Measurements from ENCODE around the gene ULK4.

DNA sequence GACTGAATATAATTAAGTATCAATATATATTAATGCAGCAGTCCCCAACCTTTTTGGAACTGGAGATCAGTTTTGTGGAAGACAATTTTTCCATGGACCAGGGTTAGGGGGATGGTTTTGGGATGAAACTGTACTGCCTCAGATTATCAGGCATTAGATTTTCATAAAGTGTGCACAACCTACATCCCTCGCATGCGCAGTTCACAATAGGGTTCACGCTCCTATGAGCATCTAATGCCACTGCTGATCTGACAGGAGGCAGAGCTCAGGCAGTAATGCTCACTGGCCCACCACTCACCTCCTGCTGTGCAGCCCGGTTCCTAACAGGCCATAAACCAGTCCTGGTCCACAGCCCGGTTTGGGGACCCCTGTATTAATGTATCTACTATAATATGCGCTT lies 95.6 kb downstream of the ULK4 start:
- TF ChIP-seq POLR2A (IDR thresholded peaks at IDR 0.05; ENCODE audit: low read depth, low read length) = no peak
- no peak for TF ChIP-seq MAZ (IDR thresholded peaks at IDR 0.05; ENCODE audit: borderline replicate concordance, low read depth, low read length)
- no peak for TF ChIP-seq BHLHE40 (IDR thresholded peaks at IDR 0.05; ENCODE audit: low read depth, low read length)
- TF ChIP-seq, protein P1, sequence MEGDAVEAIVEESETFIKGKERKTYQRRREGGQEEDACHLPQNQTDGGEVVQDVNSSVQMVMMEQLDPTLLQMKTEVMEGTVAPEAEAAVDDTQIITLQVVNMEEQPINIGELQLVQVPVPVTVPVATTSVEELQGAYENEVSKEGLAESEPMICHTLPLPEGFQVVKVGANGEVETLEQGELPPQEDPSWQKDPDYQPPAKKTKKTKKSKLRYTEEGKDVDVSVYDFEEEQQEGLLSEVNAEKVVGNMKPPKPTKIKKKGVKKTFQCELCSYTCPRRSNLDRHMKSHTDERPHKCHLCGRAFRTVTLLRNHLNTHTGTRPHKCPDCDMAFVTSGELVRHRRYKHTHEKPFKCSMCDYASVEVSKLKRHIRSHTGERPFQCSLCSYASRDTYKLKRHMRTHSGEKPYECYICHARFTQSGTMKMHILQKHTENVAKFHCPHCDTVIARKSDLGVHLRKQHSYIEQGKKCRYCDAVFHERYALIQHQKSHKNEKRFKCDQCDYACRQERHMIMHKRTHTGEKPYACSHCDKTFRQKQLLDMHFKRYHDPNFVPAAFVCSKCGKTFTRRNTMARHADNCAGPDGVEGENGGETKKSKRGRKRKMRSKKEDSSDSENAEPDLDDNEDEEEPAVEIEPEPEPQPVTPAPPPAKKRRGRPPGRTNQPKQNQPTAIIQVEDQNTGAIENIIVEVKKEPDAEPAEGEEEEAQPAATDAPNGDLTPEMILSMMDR (conservative IDR thresholded peaks at IDR 0.05; ENCODE audit: low read depth, low read length) = no peak
- no peak for TF ChIP-seq RFX5 (IDR thresholded peaks at IDR 0.05; ENCODE audit: low read depth, low read length)
- TF ChIP-seq CEBPB (IDR thresholded peaks at IDR 0.05; ENCODE audit: low read depth, low read length) = no peak
- TF ChIP-seq NFE2L2 (IDR thresholded peaks at IDR 0.05; ENCODE audit: low read depth, low read length) = no peak
- TF ChIP-seq, protein P2, sequence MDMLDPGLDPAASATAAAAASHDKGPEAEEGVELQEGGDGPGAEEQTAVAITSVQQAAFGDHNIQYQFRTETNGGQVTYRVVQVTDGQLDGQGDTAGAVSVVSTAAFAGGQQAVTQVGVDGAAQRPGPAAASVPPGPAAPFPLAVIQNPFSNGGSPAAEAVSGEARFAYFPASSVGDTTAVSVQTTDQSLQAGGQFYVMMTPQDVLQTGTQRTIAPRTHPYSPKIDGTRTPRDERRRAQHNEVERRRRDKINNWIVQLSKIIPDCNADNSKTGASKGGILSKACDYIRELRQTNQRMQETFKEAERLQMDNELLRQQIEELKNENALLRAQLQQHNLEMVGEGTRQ (IDR thresholded peaks at IDR 0.05; ENCODE audit: low read depth, low read length) = no peak
